ENCODE data around the gene PHLDA1. TPM values are rescaled to one million over a fixed set of nuclear protein-coding genes. Genes with fewer than 3 reads are reported as not detected.

The PHLDA1 gene
- total and polyA plus RNA-seq, 10 of the 15 experiments (the other 5 are each of a cell fraction or from before 2014, with no cell fraction given), result 0.66 to 14.2 (median 1.3) TPM

GRCh38 chr12:76022506-76022905 lies 9.1 kb downstream of the PHLDA1 start:
- ATAC-seq (no peak), FAIRE-seq (no peak), DNase-seq (ENCODE audit: low read depth, low spot score) (no peak)
- in situ Hi-C loops (cut with MboI) (no loop called here), intact Hi-C loops (cut with micrococcal nuclease; ENCODE audit: unreplicated experiment) (no loop called here)
- WGBS (ENCODE audit: insufficient coverage, insufficient replicate concordance, low lambda C conversion rate, missing lambda C conversion rate), result 97% methylated on average over 3 of the region's 3 CpGs
- Histone ChIP-seq H3K27ac (ENCODE audit: control insufficient read depth, insufficient read depth) (no peak overlapping the region), H2AFZ (ENCODE audit: control insufficient read depth, low read depth, low read length) (no peak overlapping the region), H3K27me3 (replicated peaks in 1 of 2; ENCODE audit: control insufficient read depth in 2 of 2, insufficient read depth in 2 of 2, low read length in 1 of 2) (no peaks in the 10 kb centered on the region), H3K9ac (ENCODE audit: control insufficient read depth, insufficient read depth, low read length) (no peak overlapping the region), H3K4me1 (ENCODE audit: control insufficient read depth, insufficient read depth, low read length) (peaks cover 14% of the 10 kb centered on the region), H3K4me3 (no peak overlapping the region), H3K4me2 (ENCODE audit: control insufficient read depth, insufficient read depth) (no peak overlapping the region), H3K36me3 (ENCODE audit: control insufficient read depth in 2 of 2, insufficient read depth in 2 of 2, low read length in 1 of 2) (no peaks in the 10 kb centered on the region), H3K9me3 (replicated peaks; ENCODE audit: control insufficient read depth, insufficient read depth, low read length) (no peaks in the 10 kb centered on the region), H4K20me1 (ENCODE audit: control insufficient read depth, insufficient read depth) (no peaks in the 10 kb centered on the region), H3K79me2 (ENCODE audit: control insufficient read depth, insufficient read depth, low read length) (no peaks in the 10 kb centered on the region)
- SMC1A ChIA-PET (ENCODE audit: uncharacterized antibody, unreplicated experiment), result interaction anchor here (0.6 to 17.8 kb wide), 7 partner anchors 13 to 495 kb away, joined by 3 to 327 read pairs (median 4); no protein-coding TSS in a partner anchor
- BruUV-seq (replicated peaks), result no TSS peak
- CTCF ChIA-PET, result interaction anchor here (1.3 kb wide), 1 partner anchor 15 kb away, joined by 3 read pairs; no protein-coding TSS in a partner anchor
- RAD21 ChIA-PET (ENCODE audit: unreplicated experiment), result interaction anchor here (0.8 to 1.2 kb wide), 2 partner anchors 37 to 381 kb away, joined by 3 read pairs; no protein-coding TSS in a partner anchor
- POLR2A ChIA-PET, result interaction anchor here (1.3 kb wide), 1 partner anchor 9 kb away, joined by 4 read pairs; the partner anchor contains the start of gene PHLDA1
- TF ChIP-seq NFYA (IDR thresholded peaks at IDR 0.05; ENCODE audit: borderline replicate concordance, low read depth, low read length) (no peak), ZSCAN29 (IDR thresholded peaks at IDR 0.05) (no peak), POU2F2 (IDR thresholded peaks at IDR 0.05; ENCODE audit: borderline replicate concordance, low read depth, low read length) (no peak), USF2 (IDR thresholded peaks at IDR 0.05; ENCODE audit: borderline replicate concordance, low read depth, low read length) (no peak), TBL1XR1 (IDR thresholded peaks at IDR 0.05; ENCODE audit: low read depth, low read length) (no peak), IRF5 (IDR thresholded peaks at IDR 0.05; ENCODE audit: borderline replicate concordance) (no peak), PML (IDR thresholded peaks at IDR 0.05; ENCODE audit: low read length) (no peak), CHD2 (IDR thresholded peaks at IDR 0.05; ENCODE audit: borderline replicate concordance, low read depth, low read length) (no peak), MAX (IDR thresholded peaks at IDR 0.05; ENCODE audit: low read depth, low read length) (no peak), SREBF1 (IDR thresholded peaks at IDR 0.05; ENCODE audit: low read length) (no peak), CUX1 (IDR thresholded peaks at IDR 0.05; ENCODE audit: insufficient replicate concordance, low read depth, low read length) (no peak), ZBTB33 (IDR thresholded peaks at IDR 0.05) (no peak), CBX3 (IDR thresholded peaks at IDR 0.05; ENCODE audit: borderline replicate concordance, low read depth) (no peak), PKNOX1 (IDR thresholded peaks at IDR 0.05) (no peak)
